Upper lobe of left lung (tissue), 6 donors: ENCODE data around the gene CARTPT. TPM values are rescaled to one million over a fixed set of nuclear protein-coding genes. Genes with fewer than 3 reads are reported as not detected.

Experiments used
- ATAC-seq, 2 donors: fragments of 200-7000 bp; cut with Tn5 transposase; one replicate each; pipeline ENCODE4 v1.9.1; 2022; ENCODE audit warnings: mild to moderate bottlenecking in 2 of 2, moderate library complexity in 2 of 2; ENCODE audit not compliant: low FRiP score in 2 of 2
- DNase-seq, 2 donors: peaks; one replicate each; pipeline ENCODE4 v3.0.0-alpha.2; 2019 to 2020
- H3K27ac ChIP-seq, 4 donors: fragments of 200-600 bp; sonication (generic); one replicate each; pipeline ENCODE4 v1.5.1; 2016 to 2019
- H3K27me3 ChIP-seq, 4 donors: fragments of 200-600 bp; sonication (generic); one replicate each; pipeline ENCODE4 v1.5.1; 2017 to 2019
- H3K36me3 ChIP-seq, 4 donors: fragments of 200-600 bp; sonication (generic); one replicate each; pipeline ENCODE4 v1.5.1; 2016 to 2019
- H3K4me1 ChIP-seq, 4 donors: fragments of 200-600 bp; sonication (generic); one replicate each; pipeline ENCODE4 v1.5.1; 2018 to 2019
- H3K4me3 ChIP-seq, 4 donors: fragments of 200-600 bp; sonication (generic); one replicate each; pipeline ENCODE4 v1.5.1; 2017 to 2019; ENCODE audit warnings: mild to moderate bottlenecking in 2 of 4, moderate library complexity in 1 of 4
- H3K9me3 ChIP-seq, 4 donors: fragments of 200-600 bp; sonication (generic); one replicate each; pipeline ENCODE4 v1.5.1; 2018 to 2019
- CTCF ChIP-seq, 6 experiments: fragments of 450-650 bp in 4 of 6; fragments of 200-600 bp in 2 of 6; sonication (generic) in 2 of 6; IDR thresholded peaks; one replicate each; pipeline ENCODE4 v1.5.1; 2016 to 2019; ENCODE audit warnings: antibody characterized with exemption in 6 of 6
- EP300 ChIP-seq, 4 donors: sonication (generic); formaldehyde crosslinking; IDR thresholded peaks; one replicate each; pipeline ENCODE4 v1.5.1; 2017; ENCODE audit warnings: antibody characterized with exemption in 4 of 4, control low read depth in 2 of 4
- POLR2A ChIP-seq, 4 donors: fragments of 450-650 bp; IDR thresholded peaks; one replicate each; pipeline ENCODE4 v1.5.1; 2016 to 2017; ENCODE audit warnings: antibody characterized with exemption in 4 of 4, mild to moderate bottlenecking in 2 of 4
- POLR2AphosphoS5 ChIP-seq, 2 donors: sonication (generic); formaldehyde crosslinking; IDR thresholded peaks; one replicate each; pipeline ENCODE4 v1.5.1; 2017; ENCODE audit warnings: antibody characterized with exemption in 2 of 2
- WGBS, 2 donors: methylation state at CpG; one replicate each; pipeline ENCODE4 v1.1.5; 2017 to 2018; 5-methylcytosine and 5-hydroxymethylcytosine counted together
- total RNA-seq, 6 donors: library from RNA; depleted of rRNA in 4 of 6; stranded (reverse); fragments of >200 nt in 4 of 6; gene quantifications; one replicate each; pipeline versions ENCODE4 v1.1.0 to v1.2.1, GENCODE V29; 2016 to 2021
- donor health status: DM: no; HTN: no; CAD: no; lungs with moderate emphysema.
- donor health status: DM: no; HTN: yes; CAD: no; lungs with severe emphysema.

The CARTPT gene
- total RNA-seq, 6 donors from 2014 or later, result 0.69 TPM; not detected in 5

- ATAC-seq, result no peak
Observed at GRCh38 chr5:71727978-71728377, 8.9 kb downstream of the CARTPT start.

GRCh38 chr5:71731015-71731414 is 11.9 kb downstream of the CARTPT start:
- ATAC-seq, result no peak
- Histone ChIP-seq H3K9me3 (no peaks in the 10 kb centered on the region), H3K4me1 (no peaks in the 10 kb centered on the region), H3K27me3 (no peaks in the 10 kb centered on the region), H3K36me3 (no peaks in the 10 kb centered on the region), H3K4me3 (no peak overlapping the region), H3K27ac (no peak overlapping the region)
- no peak for TF ChIP-seq EP300 (IDR thresholded peaks at IDR 0.05)
- TF ChIP-seq POLR2AphosphoS5 (IDR thresholded peaks at IDR 0.05), result no peak
- TF ChIP-seq CTCF (IDR thresholded peaks at IDR 0.05), result no peak
- no peak for TF ChIP-seq POLR2A (IDR thresholded peaks at IDR 0.05)
- no peak for DNase-seq

More at GRCh38 chr5:71727978-71728377, 8.9 kb downstream of the CARTPT start:
- no peak overlapping the region for H3K27ac ChIP-seq
- H3K4me1 ChIP-seq, result no peaks in the 10 kb centered on the region
- TF ChIP-seq POLR2A (IDR thresholded peaks at IDR 0.05), result no peak
- TF ChIP-seq POLR2AphosphoS5 (IDR thresholded peaks at IDR 0.05), result no peak
- no peak for TF ChIP-seq CTCF (IDR thresholded peaks at IDR 0.05)
- no peak for TF ChIP-seq EP300 (IDR thresholded peaks at IDR 0.05)
- no peak overlapping the region for H3K4me3 ChIP-seq
- no peak for DNase-seq
- no peaks in the 10 kb centered on the region for H3K36me3 ChIP-seq
- 77 to 87% methylated on average over 2 of the region's 2 CpGs for WGBS, 2 donors
- H3K9me3 ChIP-seq, result no peaks in the 10 kb centered on the region
- no peaks in the 10 kb centered on the region for H3K27me3 ChIP-seq

GRCh38 chr5:71732011-71732410 is 12.9 kb downstream of the CARTPT start:
- no peaks in the 10 kb centered on the region for H3K27me3 ChIP-seq
- H3K27ac ChIP-seq, result no peak overlapping the region
- DNase-seq (no peak), ATAC-seq (no peak)
- H3K36me3 ChIP-seq, result no peaks in the 10 kb centered on the region
- no peaks in the 10 kb centered on the region for H3K9me3 ChIP-seq
- H3K4me3 ChIP-seq, result no peak overlapping the region
- WGBS, 2 donors, result 20 to 45% methylated on average over 1 of the region's 1 CpG
- H3K4me1 ChIP-seq, result no peaks in the 10 kb centered on the region
- TF ChIP-seq POLR2AphosphoS5 (IDR thresholded peaks at IDR 0.05), result no peak
- no peak for TF ChIP-seq EP300 (IDR thresholded peaks at IDR 0.05)
- no peak for TF ChIP-seq CTCF (IDR thresholded peaks at IDR 0.05)
- TF ChIP-seq POLR2A (IDR thresholded peaks at IDR 0.05), result no peak

- no peaks in the 10 kb centered on the region for H3K36me3 ChIP-seq
- TF ChIP-seq CTCF (IDR thresholded peaks at IDR 0.05), result no peak
- no peak for TF ChIP-seq EP300 (IDR thresholded peaks at IDR 0.05)
- no peak for TF ChIP-seq POLR2A (IDR thresholded peaks at IDR 0.05)
- no peak for TF ChIP-seq POLR2AphosphoS5 (IDR thresholded peaks at IDR 0.05)
- no peaks in the 10 kb centered on the region for H3K27me3 ChIP-seq
- H3K4me1 ChIP-seq, result no peaks in the 10 kb centered on the region
- ATAC-seq (no peak), DNase-seq (no peak)
- H3K27ac ChIP-seq, result no peak overlapping the region
- no peak overlapping the region for H3K4me3 ChIP-seq
- no peaks in the 10 kb centered on the region for H3K9me3 ChIP-seq
Observed at GRCh38 chr5:71734141-71734540, 15.1 kb downstream of the CARTPT start.

GRCh38 chr5:71737931-71738539 is 19.0 kb downstream of the CARTPT start:
- DNase-seq (no peak), ATAC-seq (no peak)
- Histone ChIP-seq H3K27ac (no peak overlapping the region), H3K4me1 (no peaks in the 10 kb centered on the region), H3K4me3 (no peak overlapping the region), H3K9me3 (no peaks in the 10 kb centered on the region), H3K27me3 (no peaks in the 10 kb centered on the region), H3K36me3 (no peaks in the 10 kb centered on the region)
- TF ChIP-seq POLR2A (IDR thresholded peaks at IDR 0.05) (no peak), CTCF (IDR thresholded peaks at IDR 0.05) (no peak), EP300 (IDR thresholded peaks at IDR 0.05) (no peak), POLR2AphosphoS5 (IDR thresholded peaks at IDR 0.05) (no peak)
- WGBS, 2 donors, result 90 to 93% methylated on average over 7 of the region's 7 CpGs
